DND-41 (cell line): ENCODE data around the gene PHF19.

Experiments used
- ATAC-seq: fragments of 200-7000 bp; cut with Tn5 transposase; 3 replicates; pipeline ENCODE4 v1.9.1; 2021; ENCODE audit warnings: low read depth; ENCODE audit not compliant: insufficient read depth
- DNase-seq: peaks from one replicate; pipeline ENCODE4 v3.0.0-alpha.2; 2020
- H2AFZ ChIP-seq: 2 replicates; pipeline ENCODE4 v1.6.0; 2012; ENCODE audit warnings: low read depth, low read length
- H3K27ac ChIP-seq: 2 replicates; pipeline ENCODE4 v1.5.1; 2012; ENCODE audit warnings: low read length, inconsistent platforms
- H3K27me3 ChIP-seq: fragments of 200-600 bp; sonication (generic); 2 replicates; pipeline ENCODE4 v1.6.0; 2012; ENCODE audit warnings: low read length, mild to moderate bottlenecking, inconsistent platforms; ENCODE audit not compliant: insufficient read depth, poor library complexity
- H3K36me3 ChIP-seq: 2 replicates; pipeline ENCODE4 v1.5.1; 2012; ENCODE audit warnings: low read length, inconsistent platforms; ENCODE audit not compliant: insufficient read depth
- H3K4me1 ChIP-seq: 2 replicates; pipeline ENCODE4 v1.5.1; 2012; ENCODE audit warnings: mild to moderate bottlenecking, low read length; ENCODE audit not compliant: insufficient read depth
- H3K4me2 ChIP-seq: 2 replicates; pipeline ENCODE4 v1.6.0; 2012; ENCODE audit warnings: mild to moderate bottlenecking, moderate library complexity, low read length, inconsistent platforms; ENCODE audit not compliant: insufficient read depth
- H3K4me3 ChIP-seq, 2 experiments: fragments of 200-600 bp in 1 of 2; shearing (Covaris generic) in 1 of 2; 2 replicates each; pipeline ENCODE4 v1.5.1; 2012 to 2016; ENCODE audit warnings: inconsistent platforms in 2 of 2, low read length in 2 of 2, mild to moderate bottlenecking in 2 of 2, low read depth in 1 of 2, moderate library complexity in 1 of 2
- H3K79me2 ChIP-seq: 2 replicates; pipeline ENCODE4 v1.6.0; 2012; ENCODE audit warnings: low read length, inconsistent platforms; ENCODE audit not compliant: insufficient read depth
- H3K9ac ChIP-seq: 2 replicates; pipeline ENCODE4 v1.6.0; 2012; ENCODE audit warnings: low read depth, mild to moderate bottlenecking, inconsistent platforms, low read length, moderate library complexity
- H3K9me3 ChIP-seq: 2 replicates; pipeline ENCODE4 v1.5.1; 2012; ENCODE audit warnings: low read length, moderate library complexity, mild to moderate bottlenecking, inconsistent platforms; ENCODE audit not compliant: insufficient read depth, severe bottlenecking
- H4K20me1 ChIP-seq: 2 replicates; pipeline ENCODE4 v1.6.0; 2012; ENCODE audit warnings: low read length; ENCODE audit not compliant: insufficient read depth
- EZH2 ChIP-seq: IDR thresholded peaks from 3 replicates; pipeline ENCODE4 v1.6.1; 2012; ENCODE audit warnings: borderline replicate concordance, low read depth, mild to moderate bottlenecking, moderate library complexity, low read length, inconsistent platforms; ENCODE audit not compliant: severe bottlenecking
- TF ChIP-seq, protein P1 (sequence below): IDR thresholded peaks from 2 replicates; pipeline ENCODE4 v1.5.1; 2012; ENCODE audit warnings: borderline replicate concordance, low read length, moderate library complexity, mild to moderate bottlenecking; ENCODE audit not compliant: poor library complexity, severe bottlenecking; ENCODE audit errors: extremely low read depth

The PHF19 gene

DNA sequence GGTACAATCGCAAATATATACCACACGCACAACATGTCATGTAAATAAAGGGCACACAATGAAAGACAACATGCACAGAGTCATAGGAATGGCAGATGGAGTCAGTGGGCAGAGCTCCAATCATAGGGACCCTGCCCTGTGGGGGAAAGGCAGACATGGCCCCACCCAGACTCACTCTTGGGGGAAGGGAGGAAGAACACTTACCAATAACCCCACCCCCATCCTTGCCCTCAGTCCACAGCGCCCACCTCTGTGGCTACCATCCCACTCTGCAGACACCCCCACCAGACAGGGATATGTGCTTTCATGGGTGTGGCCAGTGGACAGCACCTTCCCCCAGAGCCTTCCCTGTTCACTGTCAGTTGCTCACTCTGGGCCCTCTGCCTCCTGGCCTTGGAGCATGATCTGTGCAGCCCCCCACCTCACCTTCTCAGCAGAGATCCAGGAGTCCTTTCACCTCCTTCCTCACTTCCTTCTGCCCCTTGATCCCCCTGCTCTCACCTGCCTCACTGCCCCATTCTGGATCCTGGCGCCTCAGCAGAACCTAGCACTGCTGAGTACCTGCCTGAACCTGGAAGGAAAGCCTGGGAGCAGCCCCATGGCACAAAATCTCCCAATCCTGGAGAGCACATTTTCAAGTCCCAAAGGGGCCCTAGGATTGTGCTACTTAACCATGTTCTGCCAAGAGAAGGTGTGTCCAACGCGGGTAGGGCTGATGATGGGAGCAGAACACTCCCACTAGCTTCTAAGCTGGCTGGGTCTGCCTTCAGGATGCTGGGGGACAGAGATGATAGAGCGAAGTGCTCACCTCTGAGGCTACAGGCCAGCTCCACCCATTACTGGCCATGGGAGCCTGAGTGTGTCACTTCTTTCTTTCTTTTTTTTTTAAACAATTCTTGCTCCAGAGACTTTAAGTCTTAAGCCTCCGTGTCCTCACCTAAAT, 1.5 kb upstream of the PHF19 start:
- H4K20me1 ChIP-seq = no peaks in the 10 kb centered on the region
- peaks cover 36% of the 10 kb centered on the region for H3K4me1 ChIP-seq
- peak overlapping the region; percentile 94 for H3K27ac ChIP-seq
- H3K79me2 ChIP-seq = peaks cover 29% of the 10 kb centered on the region
- no peaks in the 10 kb centered on the region for H3K9me3 ChIP-seq
- peak overlapping the region; percentile 86; the same call in 1 of the 2 replicates for H2AFZ ChIP-seq
- H3K4me3 ChIP-seq = peak overlapping the region; percentile 24 to 64; a peak in 3 of 4 replicates
- no peaks in the 10 kb centered on the region for H3K27me3 ChIP-seq
- peaks cover 30% of the 10 kb centered on the region for H3K36me3 ChIP-seq
- H3K9ac ChIP-seq = peak overlapping the region; percentile 75
- TF ChIP-seq, protein P1, sequence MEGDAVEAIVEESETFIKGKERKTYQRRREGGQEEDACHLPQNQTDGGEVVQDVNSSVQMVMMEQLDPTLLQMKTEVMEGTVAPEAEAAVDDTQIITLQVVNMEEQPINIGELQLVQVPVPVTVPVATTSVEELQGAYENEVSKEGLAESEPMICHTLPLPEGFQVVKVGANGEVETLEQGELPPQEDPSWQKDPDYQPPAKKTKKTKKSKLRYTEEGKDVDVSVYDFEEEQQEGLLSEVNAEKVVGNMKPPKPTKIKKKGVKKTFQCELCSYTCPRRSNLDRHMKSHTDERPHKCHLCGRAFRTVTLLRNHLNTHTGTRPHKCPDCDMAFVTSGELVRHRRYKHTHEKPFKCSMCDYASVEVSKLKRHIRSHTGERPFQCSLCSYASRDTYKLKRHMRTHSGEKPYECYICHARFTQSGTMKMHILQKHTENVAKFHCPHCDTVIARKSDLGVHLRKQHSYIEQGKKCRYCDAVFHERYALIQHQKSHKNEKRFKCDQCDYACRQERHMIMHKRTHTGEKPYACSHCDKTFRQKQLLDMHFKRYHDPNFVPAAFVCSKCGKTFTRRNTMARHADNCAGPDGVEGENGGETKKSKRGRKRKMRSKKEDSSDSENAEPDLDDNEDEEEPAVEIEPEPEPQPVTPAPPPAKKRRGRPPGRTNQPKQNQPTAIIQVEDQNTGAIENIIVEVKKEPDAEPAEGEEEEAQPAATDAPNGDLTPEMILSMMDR = no peak
- no peak for TF ChIP-seq EZH2
- DNase-seq (peak; percentile 35), ATAC-seq (no peak)
- peak overlapping the region; percentile 77 for H3K4me2 ChIP-seq

DNA sequence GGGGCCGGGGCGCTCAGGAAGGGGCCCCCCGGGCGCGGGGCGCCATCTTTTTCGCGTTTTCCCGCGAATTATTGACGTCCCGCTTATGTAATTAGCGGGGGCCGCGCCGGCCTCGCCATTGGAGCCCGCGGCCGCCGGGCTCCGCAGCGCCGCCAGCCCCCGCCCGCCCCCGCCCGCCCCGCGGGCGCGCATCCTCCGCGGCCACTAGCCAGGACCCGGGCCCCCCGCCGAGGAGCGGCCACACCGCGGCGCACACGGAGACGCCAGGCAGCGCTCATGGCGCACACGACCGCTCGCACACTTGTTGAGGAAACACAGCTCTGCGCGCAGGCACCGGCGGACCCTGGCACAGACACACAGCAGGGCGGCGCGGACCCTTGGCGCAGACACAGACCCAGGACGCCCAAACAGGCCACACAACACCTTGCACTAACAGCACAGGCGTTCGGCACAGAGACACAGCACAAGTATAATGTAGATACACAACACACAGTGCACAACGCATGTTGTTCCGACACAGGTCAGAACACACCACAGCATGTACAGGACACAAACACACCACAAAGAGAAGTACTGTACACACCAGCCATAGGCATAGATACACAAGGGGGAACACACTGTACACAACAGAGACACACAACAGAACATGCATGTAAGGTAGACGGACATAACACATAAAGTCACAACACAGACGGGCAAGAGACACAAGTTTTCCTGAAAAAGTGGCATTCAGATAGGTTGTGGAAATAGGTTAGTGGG, 467 bp upstream of the PHF19 start:
- peak; percentile 39 for ATAC-seq
- Histone ChIP-seq H3K4me1 (peaks cover 36% of the 10 kb centered on the region), H3K79me2 (peaks cover 29% of the 10 kb centered on the region), H3K27ac (peak overlapping the region; percentile 94), H3K27me3 (no peaks in the 10 kb centered on the region), H3K9ac (peak overlapping the region; percentile 75), H4K20me1 (no peaks in the 10 kb centered on the region), H2AFZ (peak overlapping the region; percentile 86), H3K9me3 (no peaks in the 10 kb centered on the region), H3K4me2 (peak overlapping the region; percentile 77), H3K4me3 (peak overlapping the region; percentile 24 to 64; a peak in 3 of 4 replicates), H3K36me3 (peaks cover 40% of the 10 kb centered on the region)
- peak; percentile 80 for DNase-seq
- no peak for TF ChIP-seq EZH2
- TF ChIP-seq, protein P1 = no peak

DNA sequence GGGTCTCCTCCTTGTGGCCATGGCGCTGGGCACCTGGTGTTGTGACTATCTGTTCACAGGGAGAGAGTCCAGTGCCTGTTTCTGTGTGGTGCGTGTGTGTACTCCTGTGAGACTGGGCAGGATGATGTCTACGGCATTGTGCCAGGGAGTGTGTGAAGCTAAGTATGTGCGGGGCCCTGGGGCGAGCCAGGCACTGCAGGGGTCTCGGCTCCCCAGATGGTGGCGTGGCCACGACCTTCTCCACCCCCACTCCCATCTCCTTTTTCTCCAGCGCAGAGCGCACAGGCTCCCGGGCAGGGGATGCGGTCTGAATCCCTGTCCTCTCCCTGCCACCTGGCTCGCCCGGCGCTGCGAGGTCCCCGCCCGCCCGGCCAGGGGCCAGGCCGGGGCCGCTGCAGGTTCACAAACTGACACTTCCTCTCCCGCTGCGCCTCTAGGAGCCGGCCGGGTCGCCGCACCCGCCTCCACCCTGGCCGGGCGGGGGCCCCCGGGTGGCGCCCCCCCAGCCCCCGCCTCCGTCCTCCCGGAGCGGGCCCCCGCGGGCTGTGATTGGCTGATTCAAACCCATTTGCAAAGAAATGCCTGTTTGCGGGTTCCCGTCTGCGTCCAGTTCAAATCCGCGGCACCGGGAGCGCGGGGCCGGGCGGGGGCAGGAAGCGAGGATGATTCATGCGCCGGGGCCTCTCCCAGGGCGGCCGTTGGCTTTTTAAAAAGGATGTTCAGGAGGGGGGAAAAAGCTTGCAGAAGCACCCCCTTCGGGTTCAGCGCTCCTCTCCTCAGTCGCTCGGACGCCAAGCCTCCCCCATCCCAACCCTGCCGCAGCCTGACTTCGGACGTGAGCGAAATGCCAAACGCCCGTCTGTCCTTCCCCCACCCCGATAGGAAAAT, 790 bp downstream of the PHF19 start:
- ATAC-seq (peak; percentile 67), DNase-seq (peak; percentile 92)
- Histone ChIP-seq H4K20me1 (no peaks in the 10 kb centered on the region), H3K9ac (peak overlapping the region; percentile 75), H3K4me1 (peaks cover 36% of the 10 kb centered on the region), H3K36me3 (peaks cover 51% of the 10 kb centered on the region), H3K4me3 (peak overlapping the region; percentile 74 to 76; a peak in 3 of 4 replicates), H3K27me3 (no peaks in the 10 kb centered on the region), H2AFZ (peak overlapping the region; percentile 76), H3K9me3 (no peaks in the 10 kb centered on the region), H3K79me2 (peaks cover 29% of the 10 kb centered on the region), H3K27ac (peak overlapping the region; percentile 96), H3K4me2 (peak overlapping the region; percentile 71)
- TF ChIP-seq, protein P1 = peak; percentile 40
- TF ChIP-seq EZH2 = no peak
